Inferior parietal cortex (tissue), 1 donor: Measurements from ENCODE around the gene WDR70.
"Not testable (repeated sequence)": the region's sequence is repeated elsewhere in the genome, so short reads cannot be mapped to it uniquely, and the experiment has no call there.

Experiments
- DNase-seq: peaks from one replicate; pipeline ENCODE4 v3.0.0-alpha.2; 2016; ENCODE audit errors: extremely low spot score

Gene WDR70

DNA sequence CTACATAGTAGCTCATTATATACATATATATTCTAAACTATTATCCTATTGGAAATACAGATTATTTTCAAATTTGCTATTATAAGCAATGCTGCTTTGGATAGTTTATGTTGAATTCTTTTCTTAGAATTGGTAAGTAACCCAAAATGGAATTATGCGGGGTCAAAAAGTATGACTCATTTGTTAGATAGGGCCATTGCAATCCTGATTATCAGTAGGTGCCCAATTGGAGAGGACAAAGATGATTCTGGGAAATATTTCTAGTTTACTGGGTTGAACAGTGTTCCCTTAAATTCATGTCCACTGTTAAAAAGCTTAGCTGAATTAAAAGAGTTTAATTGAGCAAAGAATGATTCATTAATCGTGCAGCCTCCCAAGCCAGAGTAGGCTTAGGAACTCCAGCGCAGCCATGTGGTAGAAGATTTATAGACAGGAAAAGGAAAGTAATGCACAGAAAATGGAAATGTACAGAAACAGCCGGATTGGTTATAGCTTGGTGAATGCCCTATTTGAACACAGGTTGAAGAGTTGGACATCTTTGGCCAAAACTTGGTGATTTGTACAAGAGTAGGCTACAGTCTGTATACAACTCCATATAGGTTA, 379.0 kb downstream of the WDR70 start:
- no peak for DNase-seq

DNA sequence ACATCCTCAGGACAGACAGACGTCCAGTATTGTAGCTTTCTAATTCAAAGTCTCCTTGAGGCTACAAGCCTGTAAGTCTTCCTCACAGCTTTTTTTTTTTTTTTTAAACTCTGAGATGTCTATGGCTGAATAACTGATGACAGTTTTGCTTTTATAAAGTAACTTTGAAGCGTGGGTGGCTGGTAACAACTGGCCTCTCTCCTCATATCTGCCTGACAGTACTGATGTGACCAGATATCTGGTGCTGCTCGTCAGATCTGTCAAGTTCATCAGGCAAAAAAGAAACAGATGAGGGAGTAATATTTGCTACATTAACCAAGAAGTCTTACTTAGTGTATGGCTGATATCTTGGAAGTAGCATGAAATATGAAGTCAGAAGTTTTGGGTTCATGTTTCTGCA, 388.1 kb downstream of the WDR70 start:
- no peak for DNase-seq

DNA sequence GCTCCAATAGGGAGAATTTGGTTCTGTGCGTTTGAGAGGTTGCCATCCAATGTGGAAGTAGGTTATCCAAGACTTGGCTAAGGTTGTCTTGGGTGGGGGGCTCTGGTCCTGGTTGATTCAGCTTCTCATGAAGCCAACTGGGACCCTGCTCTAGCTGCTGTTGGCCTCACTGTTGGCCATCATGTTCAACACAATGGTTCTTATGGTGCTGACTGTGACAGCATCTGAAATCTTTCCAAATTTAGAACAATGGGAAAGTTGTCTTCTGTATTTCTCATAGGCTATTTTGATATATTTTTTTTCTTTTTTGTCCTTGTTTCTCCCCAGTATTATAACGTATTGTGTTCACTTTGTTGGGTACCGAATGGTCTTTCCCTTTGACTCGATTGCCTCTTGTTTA, 388.8 kb downstream of the WDR70 start:
- peak; percentile 80 for DNase-seq

DNA sequence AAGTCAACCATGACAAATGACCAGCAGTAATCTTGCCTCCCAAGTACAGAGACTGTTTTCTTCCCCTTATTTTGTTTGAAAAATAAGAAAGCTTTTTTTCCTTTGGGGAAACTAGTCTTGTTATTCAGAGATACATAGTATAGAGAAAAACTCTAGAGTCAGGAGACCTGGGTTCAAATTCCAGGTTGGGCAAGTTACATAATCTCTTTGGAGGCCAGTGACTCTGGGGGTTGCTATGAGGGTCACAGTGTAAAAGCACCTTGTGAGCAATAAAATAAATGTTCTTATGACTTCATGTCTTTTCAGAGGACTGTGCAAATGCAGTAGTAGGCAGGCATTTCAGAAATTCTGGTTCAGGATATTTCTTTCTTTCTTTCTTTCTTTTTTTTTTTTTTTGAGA, 389.3 kb downstream of the WDR70 start:
- DNase-seq: no peak

DNA sequence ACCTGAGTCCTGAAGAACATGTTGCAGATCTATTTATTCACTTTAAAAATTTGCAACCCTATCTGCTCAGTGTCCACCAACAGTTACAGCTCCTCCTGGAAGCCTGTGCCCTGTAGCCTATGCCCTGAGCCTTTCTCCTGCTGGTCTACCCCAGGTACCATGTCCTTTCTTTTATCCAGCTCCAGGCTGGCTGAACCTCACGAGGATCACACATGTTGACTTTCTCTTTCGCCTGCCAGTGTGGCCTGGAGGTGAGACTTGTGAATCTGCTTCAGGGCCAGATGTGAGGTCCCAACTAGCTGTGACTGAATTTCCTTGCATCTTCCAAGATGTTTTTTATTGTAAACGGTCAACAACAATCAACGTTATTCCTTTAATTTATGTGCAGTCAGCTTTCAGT, 390.0 kb downstream of the WDR70 start:
- no peak for DNase-seq

DNA sequence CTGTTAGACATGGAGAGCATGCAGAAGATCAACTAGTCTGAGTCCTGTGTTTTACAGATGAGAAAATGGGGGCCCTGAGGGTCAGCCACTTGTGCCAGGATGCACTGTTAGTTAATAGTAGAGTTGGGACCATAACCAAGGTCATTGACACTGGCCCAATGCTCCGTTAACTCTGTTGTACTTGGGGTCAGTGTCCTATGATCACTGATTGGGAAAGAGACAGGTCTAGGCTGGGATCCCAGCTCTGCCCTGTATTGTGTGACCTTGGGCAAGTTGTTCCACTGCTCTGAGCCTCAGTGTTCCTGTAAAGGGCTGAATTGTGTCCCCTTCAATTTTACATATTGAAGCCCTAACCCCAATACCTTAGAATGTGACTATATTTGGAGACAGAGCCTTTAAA, 390.7 kb downstream of the WDR70 start:
- DNase-seq: no peak

DNA sequence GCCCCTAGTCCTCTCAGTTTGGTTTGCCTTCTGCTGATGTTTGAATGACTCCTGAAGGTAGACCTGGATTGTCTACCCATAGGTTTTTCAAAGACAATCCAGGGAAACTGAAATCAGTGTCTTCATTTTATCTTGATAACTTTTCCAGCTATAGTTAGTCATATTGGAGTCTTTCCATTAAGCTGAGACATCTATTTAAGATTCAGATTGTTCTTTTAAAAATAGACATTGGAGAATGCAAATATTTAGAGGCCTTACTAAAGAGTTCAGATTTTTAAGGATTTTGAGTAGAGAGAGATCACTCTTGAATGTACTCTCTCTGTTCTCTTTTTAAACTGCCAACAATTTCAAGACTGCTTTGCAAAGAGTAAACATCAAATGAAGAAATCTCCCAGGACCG, 391.7 kb downstream of the WDR70 start:
- no peak for DNase-seq

DNA sequence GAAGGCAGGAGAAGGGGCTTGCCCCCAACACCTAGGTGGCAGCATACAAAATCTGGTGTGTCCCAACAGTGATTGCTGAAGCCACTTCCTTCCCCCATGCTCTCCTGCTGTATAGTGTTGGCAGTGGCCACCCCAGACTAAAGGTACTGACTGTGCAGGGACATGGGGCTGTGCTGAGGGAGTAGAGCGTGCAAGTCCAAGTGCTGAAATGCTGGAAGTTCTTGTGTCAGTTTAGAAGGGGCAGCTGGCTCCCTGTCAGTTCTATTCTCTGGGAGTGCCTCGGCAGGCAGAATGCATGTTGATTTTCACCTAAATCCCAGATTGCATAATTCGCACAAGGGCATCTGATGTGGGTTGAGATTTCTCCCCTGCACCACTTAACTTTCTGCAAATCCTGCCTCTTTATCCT, 392.1 kb downstream of the WDR70 start:
- DNase-seq: no peak

DNA sequence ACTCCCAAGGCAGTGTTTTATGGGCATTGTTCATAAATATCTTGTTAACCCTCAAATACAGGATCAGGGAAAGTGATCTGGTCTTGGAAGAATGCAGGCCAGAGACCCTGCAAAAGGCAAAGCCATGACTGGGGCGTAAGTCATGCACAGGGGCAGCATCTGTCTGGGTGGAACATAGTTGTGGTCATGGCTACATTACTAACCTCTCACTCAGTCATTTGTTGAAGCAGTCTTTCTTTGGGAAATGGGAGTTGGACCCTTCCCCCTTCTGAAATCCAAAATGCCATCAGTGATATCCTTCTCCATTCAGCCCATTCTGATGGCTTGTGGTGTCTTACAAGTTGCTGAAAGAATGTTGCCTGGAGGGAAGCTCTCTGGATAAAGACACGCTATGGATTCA, 392.6 kb downstream of the WDR70 start:
- DNase-seq: no peak

DNA sequence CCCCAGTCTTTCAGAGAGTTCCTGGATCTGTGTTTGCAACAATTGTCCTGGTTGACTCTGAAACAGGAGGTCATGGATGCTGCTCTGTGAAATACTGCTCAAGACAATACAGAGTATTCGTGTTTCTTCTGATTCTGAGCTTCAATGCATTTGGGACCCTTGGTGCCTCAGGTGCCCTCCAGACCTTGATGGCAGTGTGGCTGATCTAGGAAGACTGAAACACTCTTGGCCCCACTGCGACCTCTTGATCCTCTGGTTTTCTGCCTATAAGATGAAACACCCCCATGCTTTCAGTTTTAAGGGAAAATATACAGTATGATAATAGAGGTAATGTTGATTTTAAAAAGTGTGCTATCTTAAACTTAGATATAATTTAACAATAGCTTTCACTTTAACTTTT, 393.1 kb downstream of the WDR70 start:
- no peak for DNase-seq

DNA sequence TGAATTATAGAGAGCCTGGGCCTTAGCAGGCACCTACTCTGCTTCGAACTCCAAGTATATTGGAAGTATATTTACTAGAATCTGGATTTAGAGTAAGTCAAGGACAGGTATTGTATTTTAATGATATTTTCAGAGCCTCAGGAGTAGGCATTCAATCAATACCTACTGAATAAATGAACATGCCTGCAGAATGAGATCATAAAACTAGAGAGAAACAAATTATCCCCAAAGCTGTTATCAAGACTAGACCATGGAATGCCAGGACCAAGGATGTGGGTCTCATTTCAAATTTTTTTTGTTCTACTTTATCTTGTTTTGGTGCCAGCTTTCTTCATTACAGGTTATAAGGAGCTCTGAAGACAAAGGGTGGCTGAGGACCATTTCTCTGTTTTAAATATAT, 394.7 kb downstream of the WDR70 start:
- DNase-seq: no peak

DNA sequence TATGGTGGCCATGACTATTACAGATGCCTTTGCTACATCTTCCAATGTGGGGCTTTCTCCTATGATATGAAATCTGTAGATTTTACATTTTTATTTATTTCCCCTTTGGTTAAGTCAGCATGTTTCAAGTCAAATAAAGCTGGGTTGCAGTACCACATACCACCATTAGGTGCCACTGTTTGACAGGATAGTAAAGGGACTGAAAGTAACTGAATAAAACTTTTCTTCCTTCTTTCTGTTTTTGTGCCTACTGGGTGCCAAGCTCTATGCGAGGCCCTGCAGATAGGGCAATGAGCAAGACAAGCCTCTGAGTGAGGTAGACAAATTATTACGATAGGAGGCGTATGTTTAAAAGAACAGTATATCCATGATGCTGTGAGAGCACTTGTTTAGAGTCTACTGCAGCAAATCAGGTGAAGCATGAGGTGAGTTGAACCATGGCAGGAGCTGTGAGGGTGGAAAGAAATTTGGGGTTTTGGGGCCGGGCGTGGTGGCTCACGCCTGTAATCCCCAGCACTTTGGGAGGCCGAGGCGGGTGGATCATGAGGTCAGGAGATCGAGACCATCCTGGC, 395.9 kb downstream of the WDR70 start:
- no peak for DNase-seq

DNA sequence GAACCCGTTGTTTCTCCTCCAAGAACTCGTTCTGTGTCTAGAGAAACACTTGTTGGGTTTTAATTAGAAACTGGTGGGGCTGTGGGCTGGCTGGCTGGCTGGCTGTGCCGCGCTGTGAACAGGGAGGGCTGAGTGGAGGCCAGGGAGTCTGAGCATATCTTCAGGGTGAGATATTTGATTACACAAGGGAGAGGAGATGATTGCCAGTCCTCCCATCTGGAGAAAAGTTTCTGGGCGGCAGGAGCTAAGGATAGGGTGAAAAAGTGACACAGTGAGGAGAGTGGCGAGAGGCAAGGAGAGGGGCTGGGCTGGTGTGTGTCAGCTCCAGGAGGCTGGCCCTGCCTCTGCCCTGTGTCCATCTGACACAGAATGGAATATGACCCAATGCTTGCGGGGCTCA, 397.7 kb downstream of the WDR70 start:
- no peak for DNase-seq

DNA sequence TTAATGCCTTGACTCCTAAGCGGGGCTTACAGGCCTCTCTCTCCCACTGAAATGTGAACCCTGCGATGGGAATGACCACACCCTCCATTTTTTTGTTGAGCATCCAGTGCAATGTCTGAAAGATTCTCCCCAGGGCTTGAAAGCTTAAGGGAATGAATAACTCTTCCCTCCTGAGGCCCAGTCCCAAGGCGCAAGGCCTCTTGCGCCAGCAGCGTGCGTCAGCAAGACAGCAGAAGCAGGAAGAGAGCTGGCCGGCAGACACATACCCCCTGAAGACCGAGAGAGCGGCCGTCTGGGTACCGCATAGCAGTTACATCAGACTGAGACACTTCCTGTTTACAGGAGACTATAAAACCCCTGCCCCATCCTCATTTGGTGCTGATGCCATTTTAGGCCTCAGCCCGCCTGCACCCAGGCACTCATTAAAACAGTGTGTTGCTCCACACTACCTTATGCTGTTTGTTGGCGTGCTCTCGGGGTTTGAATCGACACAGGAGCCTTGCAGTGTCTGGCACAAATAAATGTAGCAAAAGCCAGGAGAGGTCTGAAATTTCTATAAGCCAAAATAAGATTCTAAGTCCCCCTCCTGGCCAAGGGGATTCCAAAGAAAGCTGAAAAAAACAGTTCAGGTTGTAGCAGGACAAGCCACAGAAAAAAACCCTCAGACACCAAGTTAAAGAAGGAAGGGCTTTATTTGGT, 398.5 kb downstream of the WDR70 start:
- no peak for DNase-seq

DNA sequence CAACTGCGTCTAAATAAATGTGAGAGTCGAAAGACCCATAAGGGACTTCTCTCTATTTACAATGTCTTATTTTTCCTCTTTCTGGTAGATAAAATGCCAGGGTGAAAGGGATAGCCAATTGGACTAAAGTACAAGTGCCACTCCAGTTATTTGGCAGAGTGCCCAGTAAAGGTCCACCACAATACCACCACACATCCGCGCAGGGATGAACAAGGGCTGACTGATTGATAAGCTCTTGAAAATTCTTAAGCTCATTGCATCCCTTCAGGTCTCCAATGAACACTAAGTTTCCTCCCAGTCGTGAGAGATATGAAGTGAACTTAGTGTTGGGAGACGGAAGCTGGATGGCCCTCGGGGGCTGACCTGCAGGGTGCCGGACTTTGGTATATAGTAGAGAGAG, 402.3 kb downstream of the WDR70 start:
- not testable (repeated sequence) for DNase-seq

DNA sequence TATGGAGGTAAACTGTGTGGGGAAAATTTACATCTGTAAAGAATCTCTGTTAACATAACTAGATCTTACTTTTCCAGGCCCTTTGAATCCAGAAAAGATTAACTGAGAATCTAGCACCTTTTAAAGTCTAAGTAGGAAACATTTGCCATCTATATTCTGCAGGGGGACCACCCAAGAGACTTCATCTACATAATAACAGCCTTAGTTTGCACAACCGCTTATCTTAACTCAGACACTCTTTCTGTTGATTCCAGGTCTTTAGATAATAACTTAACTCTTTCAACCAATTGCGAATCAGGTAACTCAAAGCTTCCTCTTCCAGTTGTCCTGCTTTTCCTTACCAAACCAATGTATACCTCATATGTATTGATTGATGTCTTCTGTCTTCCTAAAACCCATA, 407.3 kb downstream of the WDR70 start:
- no peak for DNase-seq

DNA sequence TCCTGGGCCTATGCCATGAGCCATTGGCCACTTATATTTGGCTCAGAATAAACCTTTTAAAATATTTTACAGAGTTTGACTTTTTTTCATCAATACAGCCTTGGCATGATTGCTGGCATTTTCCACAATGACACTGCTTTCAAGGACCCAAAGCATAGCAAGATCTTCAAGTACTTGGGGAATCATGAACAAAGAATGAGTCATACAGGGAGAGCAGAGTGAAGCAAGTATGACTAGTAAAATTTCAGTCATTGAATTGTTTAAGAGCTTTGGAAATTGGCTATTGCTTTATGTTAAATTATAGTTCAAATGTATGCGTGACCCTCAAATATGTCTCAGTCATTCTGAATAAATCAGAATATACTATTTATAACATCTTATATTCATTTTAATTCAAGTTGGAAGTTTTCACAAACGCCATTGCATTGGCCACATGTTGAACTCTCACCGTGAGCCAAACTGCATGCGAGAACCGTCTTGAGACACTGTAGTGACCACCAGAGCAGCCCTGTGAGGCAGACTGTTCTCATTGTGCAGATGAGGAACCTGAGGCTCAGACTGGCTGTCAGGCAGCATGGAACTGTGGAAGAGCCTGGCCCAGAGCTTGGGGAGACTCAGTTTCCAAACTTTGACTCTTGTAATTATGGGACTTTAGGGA, 407.9 kb downstream of the WDR70 start:
- no peak for DNase-seq

DNA sequence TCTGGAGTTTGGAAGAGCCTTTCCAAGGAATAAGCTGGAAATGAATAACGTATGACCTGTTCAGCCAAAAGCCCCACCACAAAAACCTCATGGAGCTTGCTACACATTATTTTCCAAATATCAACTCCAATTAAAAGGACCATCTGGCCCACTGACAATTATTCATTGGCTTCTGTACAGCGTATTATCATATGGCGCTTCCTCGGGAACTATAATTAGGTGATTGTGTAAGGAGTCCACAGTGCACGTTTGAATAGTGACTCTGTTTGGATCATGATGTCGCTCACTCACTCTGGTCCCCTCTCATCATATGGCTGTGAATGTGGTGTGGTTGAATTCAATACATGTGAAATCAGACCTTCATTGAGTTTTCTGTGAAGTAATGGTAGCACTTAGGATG, 408.6 kb downstream of the WDR70 start:
- no peak for DNase-seq

DNA sequence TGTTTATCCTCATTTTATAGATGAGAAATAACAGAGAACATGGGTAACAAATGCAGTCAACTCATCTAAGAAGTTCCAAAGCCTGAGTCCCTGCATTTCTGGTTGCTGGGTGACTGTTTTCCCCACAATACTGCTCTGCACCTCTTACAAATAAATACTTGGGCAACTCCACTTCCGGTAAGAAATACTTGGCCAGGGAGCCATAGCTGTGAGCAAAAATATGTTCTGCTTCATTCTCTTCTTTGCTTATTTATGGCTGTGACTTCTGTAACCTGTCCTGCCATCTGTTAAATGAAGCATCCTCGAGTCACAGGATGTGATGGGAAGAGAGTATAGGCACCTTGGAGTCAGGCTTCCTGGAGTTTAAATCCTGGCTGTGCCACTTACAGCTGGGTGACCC, 410.9 kb downstream of the WDR70 start:
- DNase-seq: no peak

DNA sequence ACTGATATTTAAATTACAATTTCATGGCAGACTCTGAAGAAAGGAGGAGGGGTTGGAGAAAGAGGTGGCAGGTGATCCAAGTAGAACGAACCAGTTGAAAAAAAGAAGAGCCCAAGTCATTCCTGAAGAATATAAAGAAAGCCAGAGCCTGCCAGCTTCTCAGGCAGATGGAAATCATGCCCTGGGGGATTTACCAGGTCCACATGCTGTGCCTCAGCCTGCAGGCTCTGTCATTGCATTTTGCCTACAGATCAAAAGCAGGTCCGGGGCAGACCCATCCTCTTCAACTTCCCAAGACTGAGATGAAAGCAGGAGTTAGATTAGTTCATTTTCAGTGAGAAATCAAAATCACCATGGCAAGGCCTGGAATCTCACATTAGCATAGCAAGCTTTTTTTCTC, 412.2 kb downstream of the WDR70 start:
- no peak for DNase-seq

DNA sequence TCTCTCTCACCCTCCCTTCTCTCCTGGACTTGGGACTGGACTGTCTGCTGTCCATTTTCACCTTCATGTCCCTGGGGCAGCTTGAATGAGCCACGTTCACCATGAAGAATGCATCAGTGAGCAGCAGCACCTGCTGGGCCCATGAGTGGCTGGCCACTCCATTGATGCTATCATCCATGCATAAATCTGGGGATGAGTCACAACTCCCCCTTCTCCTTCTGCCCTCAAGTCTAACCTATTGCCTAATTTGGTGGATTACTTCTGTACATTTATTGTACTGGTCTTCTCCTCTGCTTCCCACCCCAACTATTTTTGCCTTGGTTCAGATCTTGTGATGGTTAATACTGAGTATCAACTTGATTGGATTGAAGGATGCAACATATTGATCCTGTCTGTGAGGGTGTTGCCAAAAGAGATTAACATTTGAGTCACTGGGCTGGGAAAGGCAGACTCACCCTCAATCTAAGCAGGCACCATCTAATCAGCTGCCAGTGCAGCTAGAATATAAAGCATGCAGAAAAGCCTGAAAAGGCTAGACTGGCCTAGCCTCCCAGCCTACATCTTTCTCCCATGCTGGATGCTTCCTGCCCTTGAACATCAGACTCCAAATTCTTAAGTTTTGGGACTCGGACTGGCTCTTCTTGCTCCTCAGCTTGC, 414.0 kb downstream of the WDR70 start:
- no peak for DNase-seq

DNA sequence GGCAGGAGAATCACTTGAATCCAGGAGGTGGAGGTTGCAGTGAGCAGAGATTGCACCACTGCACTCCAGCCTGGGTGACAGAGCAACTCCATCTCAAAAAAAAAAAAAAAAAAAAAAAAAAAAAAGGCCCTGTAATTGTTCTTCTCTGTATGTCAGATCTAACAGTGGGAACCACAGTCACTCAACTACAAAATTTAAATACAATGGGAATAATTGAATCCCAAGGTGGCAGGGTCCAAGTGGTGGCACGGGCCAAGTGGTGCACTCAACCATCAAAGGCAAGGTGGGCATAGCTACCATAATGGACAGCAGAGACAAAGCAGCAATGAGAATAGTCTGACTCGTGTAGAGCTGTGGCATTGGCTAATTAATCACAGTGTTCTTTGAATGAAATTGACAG, 416.2 kb downstream of the WDR70 start:
- DNase-seq: not testable (repeated sequence)

DNA sequence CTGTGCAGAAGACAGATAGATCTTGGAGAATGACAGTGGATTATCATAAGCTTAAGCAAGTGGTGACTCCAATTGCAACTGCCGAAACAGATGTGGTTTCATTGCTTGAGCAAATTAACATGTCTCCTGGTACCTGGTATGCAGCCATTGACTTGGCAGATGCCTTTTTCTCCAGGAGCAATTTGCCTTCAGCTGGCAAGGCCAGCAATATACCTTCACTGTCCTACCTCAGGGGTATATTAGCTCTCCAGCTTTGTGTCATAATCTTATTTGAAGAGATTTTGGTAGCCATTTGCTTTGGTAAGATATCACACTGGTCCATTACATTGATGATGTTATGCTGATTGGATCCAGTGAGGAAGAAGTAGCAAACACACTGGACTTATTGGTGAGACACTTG, 417.3 kb downstream of the WDR70 start:
- DNase-seq: not testable (repeated sequence)
